ENCODE measurements around the gene OR2G6.
"Not testable (repeated sequence)": the region's sequence is repeated elsewhere in the genome, so short reads cannot be mapped to it uniquely, and the experiment has no call there.

The OR2G6 gene

DNA sequence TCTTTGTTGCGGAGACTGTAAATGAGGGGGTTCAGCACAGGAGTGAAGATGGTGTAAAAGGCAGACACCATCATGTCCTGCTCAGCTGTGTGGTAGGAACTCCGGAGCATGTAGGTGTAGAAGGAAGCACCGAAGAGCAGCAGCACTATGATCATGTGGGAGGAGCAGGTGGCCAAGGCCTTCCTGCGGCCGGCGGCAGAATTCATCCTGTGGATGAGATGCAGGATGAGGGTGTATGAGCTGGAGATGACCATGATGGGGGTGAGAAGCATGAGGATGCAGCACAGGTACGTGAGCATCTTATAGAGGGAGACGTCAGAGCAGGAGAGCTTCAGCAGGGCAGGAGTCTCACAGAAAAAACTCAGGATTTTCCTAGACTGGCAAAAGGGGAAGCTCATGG is 66.0 kb downstream of the OR2G6 start:
- not testable (repeated sequence) for DNase-seq; H3K4me1 ChIP-seq (ENCODE audit: control insufficient read depth, insufficient read depth, low read length, poor library complexity, severe bottlenecking); H3K27ac ChIP-seq (ENCODE audit: insufficient read depth, low read length, poor library complexity, severe bottlenecking); H3K27me3 ChIP-seq (replicated peaks; ENCODE audit: control insufficient read depth, insufficient read depth, low read length, poor library complexity, severe bottlenecking); H3K36me3 ChIP-seq (ENCODE audit: control insufficient read depth, insufficient read depth, low read length); H3K9me3 ChIP-seq (ENCODE audit: control insufficient read depth, low read length); H3K4me3 ChIP-seq (ENCODE audit: insufficient read depth, low read depth, low read length, poor library complexity, severe bottlenecking)

GRCh38 chr1:248574657-248575056 is 66.8 kb downstream of the OR2G6 start, which contains the start of gene OR2T34:
Gene OR2T34 (minus strand): TSS chr1:248574757. CDS start chr1:248574757, 0 bp downstream.
- H3K27me3 ChIP-seq (replicated peaks; ENCODE audit: control insufficient read depth, insufficient read depth, low read length, poor library complexity, severe bottlenecking); H3K36me3 ChIP-seq (ENCODE audit: control insufficient read depth, insufficient read depth, low read length); H3K9me3 ChIP-seq (ENCODE audit: control insufficient read depth, low read length); H3K27ac ChIP-seq (ENCODE audit: insufficient read depth, low read length, poor library complexity, severe bottlenecking); H3K4me3 ChIP-seq (ENCODE audit: insufficient read depth, low read depth, low read length, poor library complexity, severe bottlenecking); DNase-seq; H3K4me1 ChIP-seq (ENCODE audit: control insufficient read depth, insufficient read depth, low read length, poor library complexity, severe bottlenecking): not testable (repeated sequence)

DNA sequence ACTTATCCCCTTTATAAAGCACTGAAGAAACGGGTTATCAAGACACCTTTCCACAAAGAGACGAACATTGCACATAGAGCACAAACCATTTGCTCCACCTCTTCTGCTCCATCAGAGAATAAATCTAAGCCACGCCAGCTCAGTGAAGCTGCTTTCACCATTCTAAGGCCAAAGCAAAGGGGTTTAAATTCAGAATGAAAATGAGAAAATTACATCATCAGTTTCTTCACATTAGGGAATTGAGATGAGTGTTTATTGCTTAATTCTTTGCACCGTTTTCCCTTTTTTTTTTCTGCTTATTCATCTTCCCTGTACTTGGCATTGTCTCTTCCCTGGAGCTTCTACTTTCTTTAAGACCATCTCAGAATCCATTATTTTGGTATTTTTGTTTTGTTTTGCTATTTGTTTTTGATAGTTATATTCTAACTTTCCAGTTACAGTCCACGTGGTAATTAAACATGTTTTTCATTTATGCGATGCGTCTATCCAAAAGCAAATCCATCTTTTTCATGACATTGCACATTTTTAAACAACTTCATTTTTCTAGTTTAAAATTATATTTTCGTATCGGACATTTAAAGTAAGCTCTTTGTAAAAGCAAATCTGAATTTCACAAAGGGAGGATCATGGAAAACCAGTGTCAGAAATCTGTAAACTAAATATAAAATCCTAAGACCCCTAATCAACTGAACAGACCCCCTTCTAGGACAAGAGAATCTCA is 68.5 kb downstream of the OR2G6 start:
- DNase-seq, result no peak
- no peaks in the 10 kb centered on the region for H3K9me3 ChIP-seq (ENCODE audit: control insufficient read depth, low read length)
- H3K27me3 ChIP-seq (replicated peaks; ENCODE audit: control insufficient read depth, insufficient read depth, low read length, poor library complexity, severe bottlenecking), result no peaks in the 10 kb centered on the region
- no peak overlapping the region for H3K4me3 ChIP-seq (ENCODE audit: insufficient read depth, low read depth, low read length, poor library complexity, severe bottlenecking)
- H3K4me1 ChIP-seq (ENCODE audit: control insufficient read depth, insufficient read depth, low read length, poor library complexity, severe bottlenecking), result no peaks in the 10 kb centered on the region
- no peak overlapping the region for H3K27ac ChIP-seq (ENCODE audit: insufficient read depth, low read length, poor library complexity, severe bottlenecking)
- H3K36me3 ChIP-seq (ENCODE audit: control insufficient read depth, insufficient read depth, low read length), result no peaks in the 10 kb centered on the region
